NOMO-1 (cell line): Measurements from ENCODE around the gene SLC22A2.

Experiments used
- DNase-seq, 2 experiments: peaks; one replicate each; lab custom pipeline; 2025; ENCODE audit not compliant: unreplicated experiment in 2 of 2; lab: John Stamatoyannopoulos, UW

The SLC22A2 gene

DNA sequence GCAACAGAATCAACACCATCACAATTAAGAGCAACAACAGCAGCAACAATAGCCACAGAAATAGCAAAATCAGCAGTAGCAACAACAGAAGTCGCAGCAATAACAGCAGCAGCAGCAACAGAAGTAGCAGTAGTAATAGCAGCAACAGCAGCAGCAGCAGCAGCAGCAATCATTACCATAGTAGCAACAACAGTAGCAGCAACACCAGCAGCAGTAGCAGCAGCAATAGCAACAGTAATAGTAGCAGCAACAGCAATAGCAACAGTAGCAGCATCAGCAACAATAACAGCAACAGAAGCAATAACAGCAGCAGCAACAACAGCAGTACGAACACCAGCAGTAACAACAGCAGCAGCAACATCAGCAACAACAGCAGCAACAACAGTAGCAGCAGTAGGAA is 39.8 kb downstream of the SLC22A2 start:
- no peak for DNase-seq

DNA sequence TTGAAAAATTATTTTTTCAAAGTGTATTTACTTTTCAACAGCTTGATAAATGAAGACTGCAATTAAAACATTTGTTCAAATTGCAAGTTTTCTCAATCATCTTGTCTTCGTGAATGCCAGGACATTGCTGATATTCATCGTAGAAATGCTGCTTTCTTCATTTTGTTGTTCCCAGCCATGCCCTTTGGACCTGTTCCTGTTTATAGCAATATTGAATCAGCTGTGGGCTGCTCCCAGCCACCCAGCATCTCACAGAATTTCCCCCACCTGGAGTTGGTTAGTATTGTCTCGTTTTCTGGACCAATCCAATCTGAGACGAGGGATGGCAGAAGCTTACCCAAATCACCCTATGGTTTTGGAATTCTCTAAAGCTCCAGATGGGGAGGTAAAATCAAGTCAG is 40.8 kb downstream of the SLC22A2 start:
- no peak for DNase-seq

DNA sequence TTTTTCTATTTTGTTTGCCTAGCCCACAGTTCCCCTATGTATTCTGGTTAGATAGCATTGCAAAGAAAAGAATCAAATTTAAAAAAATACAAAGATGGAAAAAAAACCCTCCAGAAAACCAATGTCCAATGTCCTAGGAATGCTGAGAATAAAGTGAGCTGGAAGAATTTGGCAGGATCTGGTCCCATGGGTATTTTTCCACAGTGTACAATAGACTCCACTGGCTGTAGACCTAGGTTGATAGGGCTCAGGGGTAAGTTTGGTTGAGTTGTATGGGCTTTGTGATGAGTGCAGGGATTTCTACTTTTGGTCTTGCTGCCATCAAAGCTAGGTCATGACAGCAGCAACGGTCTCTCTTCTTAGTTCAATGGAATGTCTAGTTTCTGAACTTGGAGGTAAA is 41.5 kb downstream of the SLC22A2 start:
- DNase-seq: no peak

- DNase-seq: no peak
Measured at GRCh38 chr6:160215232-160215631, 43.4 kb downstream of the SLC22A2 start.

GRCh38 chr6:160207618-160208017 is 51.0 kb downstream of the SLC22A2 start:
- DNase-seq: no peak

DNA sequence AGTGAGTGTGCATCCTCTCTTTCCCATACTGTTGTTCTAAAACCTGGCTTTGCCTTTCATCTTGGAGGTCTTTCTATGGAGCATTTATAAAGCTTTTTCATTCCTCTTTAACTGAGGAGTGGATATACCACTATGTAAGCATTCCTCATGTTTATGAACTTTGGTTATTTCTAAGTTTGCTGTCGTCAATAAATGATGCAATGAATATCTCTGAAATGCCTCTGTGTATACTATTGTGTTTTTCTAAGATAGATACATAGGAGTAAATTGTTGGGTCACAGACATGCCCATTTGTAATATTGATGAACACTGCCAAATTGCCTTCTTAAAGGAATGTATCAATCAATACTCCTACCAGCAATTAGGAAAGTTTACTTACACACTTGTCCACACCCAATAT is 53.9 kb downstream of the SLC22A2 start:
- DNase-seq: no peak

- no peak for DNase-seq
Measured at GRCh38 chr6:160203953-160204352, 54.7 kb downstream of the SLC22A2 start.

DNA sequence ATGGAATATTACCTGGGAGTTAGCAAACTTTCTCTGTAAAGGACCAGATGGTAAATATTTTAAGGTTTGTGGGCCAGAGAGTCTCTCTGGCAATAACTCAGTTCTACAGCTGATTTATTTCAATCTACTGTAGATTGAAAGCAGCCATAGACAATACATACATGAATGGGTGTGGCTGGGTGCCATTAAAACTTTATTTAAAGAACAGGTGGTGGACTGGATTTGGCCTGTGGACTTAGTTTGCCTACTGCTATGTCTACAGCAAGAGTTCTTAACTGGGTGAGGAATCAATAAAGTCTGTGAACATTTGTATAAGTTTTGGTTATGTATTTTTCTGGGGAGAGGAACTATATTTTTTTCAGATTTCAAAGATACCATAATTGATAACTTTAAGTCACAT is 55.1 kb downstream of the SLC22A2 start:
- no peak for DNase-seq

DNA sequence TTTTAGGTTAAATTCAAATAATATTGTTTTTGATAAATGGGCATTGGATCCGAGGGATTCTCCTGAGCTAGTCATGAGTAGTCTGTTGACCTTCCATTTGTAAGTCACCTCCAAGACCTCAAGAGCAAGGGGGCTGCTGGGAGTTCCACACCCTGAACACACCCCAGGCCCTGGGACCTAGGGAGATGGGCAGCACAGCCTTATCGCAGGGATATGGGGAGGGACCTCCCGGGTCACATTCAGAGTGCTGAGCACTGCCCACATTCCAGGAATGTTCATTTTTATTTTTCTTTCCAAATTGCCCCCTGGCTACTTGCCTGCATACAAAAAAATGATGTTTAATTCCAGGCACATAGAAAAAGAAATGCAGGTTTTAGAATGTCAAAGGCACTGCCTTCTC is 55.5 kb downstream of the SLC22A2 start:
- no peak for DNase-seq

DNA sequence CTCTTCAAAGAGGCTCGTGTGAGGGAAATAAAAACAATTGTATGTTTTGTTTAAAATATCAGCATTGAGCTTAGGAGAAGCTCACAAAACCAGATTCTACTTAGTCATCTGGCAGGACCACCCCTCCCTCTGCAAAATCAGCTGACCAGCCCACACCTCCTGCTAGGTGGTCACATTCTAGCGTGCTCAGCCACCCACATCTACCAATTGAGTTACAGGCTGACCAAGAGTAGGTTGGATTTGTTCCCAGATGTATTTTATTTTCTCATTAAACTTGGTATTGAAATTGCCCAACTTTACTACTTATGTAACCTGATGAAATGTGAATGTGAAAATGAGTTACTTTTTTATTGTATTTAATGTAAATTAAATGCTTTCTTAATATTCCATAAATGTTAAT is 56.2 kb downstream of the SLC22A2 start:
- no peak for DNase-seq

DNA sequence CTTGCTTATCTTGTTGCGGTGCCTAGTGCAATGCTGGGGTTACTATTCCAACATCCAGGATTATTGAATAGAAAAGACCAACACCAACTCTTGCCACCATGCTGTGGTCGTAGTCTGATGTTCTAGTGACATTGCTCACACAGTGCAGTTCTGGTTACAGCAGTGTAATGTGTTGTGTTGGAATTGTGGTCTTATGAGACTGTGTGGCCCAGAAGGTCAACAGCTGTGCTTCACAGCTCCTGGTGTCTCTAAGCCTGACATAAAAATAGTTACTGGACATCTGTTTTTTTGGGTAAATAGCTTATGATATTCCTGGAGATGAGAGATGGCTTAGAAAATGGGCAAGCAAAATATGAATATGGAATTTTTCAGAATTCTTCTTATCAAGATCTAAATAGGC is 57.6 kb downstream of the SLC22A2 start:
- DNase-seq: no peak

DNA sequence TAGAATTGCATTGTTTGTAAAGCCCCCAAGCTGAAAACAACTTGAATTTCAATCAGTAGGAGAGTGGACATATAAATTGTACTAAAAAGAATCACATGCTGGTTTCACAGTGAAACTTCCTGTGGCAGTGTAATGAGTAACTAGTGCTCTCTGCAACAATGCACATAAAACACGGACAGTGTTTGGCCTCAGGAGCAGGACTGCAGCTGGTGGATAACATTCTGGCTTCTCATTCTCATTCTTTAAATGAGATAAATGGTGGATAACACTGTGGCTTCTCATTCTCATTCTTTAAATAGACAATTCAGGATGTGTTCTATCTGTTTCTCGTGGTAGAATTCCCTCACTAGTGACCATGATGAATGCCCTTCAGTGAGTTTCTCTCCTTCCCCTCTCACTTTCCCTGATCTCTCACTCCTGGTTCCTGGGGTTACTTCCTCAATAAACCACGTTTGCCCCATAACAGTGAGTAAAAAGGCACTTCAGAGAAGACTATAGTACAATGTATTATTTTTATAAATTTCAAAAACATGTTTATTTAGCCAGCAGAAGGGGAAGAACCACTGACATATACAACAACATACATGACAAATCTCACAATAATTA is 59.9 kb downstream of the SLC22A2 start:
- DNase-seq: no peak

- DNase-seq: no peak
Measured at GRCh38 chr6:160197662-160198061, 61.0 kb downstream of the SLC22A2 start.

GRCh38 chr6:160194808-160195207 is 63.8 kb downstream of the SLC22A2 start:
- no peak for DNase-seq

- no peak for DNase-seq
Measured at GRCh38 chr6:160192840-160193239, 65.8 kb downstream of the SLC22A2 start.

DNA sequence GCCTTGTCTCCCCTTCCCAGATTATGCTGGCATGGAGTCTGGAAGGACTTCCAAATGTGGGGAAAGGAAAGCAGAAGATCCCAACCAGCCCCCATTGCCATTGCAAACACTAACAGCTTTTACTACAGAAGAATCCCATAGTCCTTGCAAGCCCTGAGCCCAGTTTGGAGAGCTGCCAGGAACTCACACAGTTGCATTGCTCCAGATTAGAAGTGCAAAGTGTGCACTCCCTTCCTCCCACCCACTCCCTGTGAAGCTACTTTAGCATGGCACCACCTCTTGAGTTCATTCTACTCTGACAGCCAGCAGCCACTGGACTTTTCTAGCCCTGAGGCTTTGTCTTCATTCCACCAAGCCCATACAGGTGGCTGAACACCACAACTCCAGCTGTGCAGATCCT is 67.6 kb downstream of the SLC22A2 start:
- no peak for DNase-seq

DNA sequence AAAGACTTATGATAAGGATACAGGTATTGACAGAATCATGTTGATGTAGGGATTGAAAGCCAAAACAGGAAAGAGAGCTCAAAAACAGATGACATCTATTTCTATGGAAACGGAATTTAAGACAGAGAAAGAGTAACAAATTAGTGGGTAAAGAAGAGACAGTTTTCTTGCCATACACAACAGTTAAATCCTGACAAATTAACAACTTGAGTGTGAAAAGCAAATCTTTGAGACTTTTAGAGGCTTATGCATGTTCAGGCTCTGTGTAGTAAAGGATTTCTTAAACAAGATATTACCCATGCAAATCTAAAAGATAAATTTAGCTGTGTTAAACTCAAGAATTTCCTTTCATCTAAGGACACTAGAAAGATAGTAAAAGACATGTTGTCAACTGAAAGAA is 68.5 kb downstream of the SLC22A2 start:
- DNase-seq: no peak

- no peak for DNase-seq
Measured at GRCh38 chr6:160188773-160189172, 69.8 kb downstream of the SLC22A2 start.

DNA sequence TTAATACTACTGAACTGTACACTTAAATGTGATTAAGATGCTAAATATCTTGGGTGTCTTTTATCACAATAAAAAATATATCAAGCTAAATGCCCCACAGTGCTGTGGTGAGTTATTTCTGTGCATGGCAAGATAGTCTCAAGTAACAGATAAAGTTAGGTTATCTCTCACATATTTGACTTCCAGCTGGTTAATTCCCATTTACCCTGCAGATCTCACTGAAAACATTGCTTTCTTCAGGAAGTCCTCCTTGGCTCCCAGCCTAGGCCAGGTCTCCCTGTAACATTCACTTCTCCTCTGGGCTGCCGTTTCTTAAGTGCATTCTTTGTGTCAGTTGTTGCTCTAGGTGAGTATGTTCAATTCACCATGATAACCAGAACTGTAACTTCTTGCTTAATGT is 77.9 kb downstream of the SLC22A2 start:
- no peak for DNase-seq

DNA sequence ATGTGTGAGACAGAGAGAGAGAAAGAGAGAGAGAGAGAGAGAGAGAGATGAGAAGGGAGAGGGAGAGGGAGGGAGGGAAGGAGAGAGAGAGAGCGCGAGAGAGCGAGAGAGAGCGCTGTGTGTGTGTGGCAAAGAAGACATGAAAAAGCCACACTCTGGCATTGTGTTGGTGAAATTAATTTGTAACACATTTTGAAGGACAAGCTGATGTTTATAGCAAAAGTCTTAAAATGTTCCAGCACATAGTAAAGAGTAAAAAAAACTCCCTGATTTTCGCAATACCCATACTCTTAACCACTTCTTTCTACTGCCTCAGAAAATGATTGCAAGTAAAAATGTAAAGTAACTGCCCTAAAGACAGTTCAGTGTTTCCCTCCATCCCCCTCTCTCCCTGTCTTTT is 80.3 kb downstream of the SLC22A2 start:
- DNase-seq: no peak

- DNase-seq: no peak
Measured at GRCh38 chr6:160177220-160177619, 81.4 kb downstream of the SLC22A2 start.

- no peak for DNase-seq
Measured at GRCh38 chr6:160174681-160175080, 83.9 kb downstream of the SLC22A2 start.

GRCh38 chr6:160173806-160174527 is 84.7 kb downstream of the SLC22A2 start:
- no peak for DNase-seq
